Upper lobe of left lung (tissue), 6 donors: ENCODE data around the gene PLXNB1. TPM values are rescaled to one million over a fixed set of nuclear protein-coding genes. Genes with fewer than 3 reads are reported as not detected.
"Not testable (repeated sequence)": the region's sequence is repeated elsewhere in the genome, so short reads cannot be mapped to it uniquely, and the experiment has no call there.

ENCODE experiments used
- ATAC-seq, 2 donors: fragments of 200-7000 bp; cut with Tn5 transposase; one replicate each; pipeline ENCODE4 v1.9.1; 2022; ENCODE audit warnings: mild to moderate bottlenecking in 2 of 2, moderate library complexity in 2 of 2; ENCODE audit not compliant: low FRiP score in 2 of 2
- DNase-seq, 2 donors: peaks; one replicate each; pipeline ENCODE4 v3.0.0-alpha.2; 2019 to 2020
- H3K27ac ChIP-seq, 4 donors: fragments of 200-600 bp; sonication (generic); one replicate each; pipeline ENCODE4 v1.5.1; 2016 to 2019
- H3K27me3 ChIP-seq, 4 donors: fragments of 200-600 bp; sonication (generic); one replicate each; pipeline ENCODE4 v1.5.1; 2017 to 2019
- H3K36me3 ChIP-seq, 4 donors: fragments of 200-600 bp; sonication (generic); one replicate each; pipeline ENCODE4 v1.5.1; 2016 to 2019
- H3K4me1 ChIP-seq, 4 donors: fragments of 200-600 bp; sonication (generic); one replicate each; pipeline ENCODE4 v1.5.1; 2018 to 2019
- H3K4me3 ChIP-seq, 4 donors: fragments of 200-600 bp; sonication (generic); one replicate each; pipeline ENCODE4 v1.5.1; 2017 to 2019; ENCODE audit warnings: mild to moderate bottlenecking in 2 of 4, moderate library complexity in 1 of 4
- H3K9me3 ChIP-seq, 4 donors: fragments of 200-600 bp; sonication (generic); one replicate each; pipeline ENCODE4 v1.5.1; 2018 to 2019
- CTCF ChIP-seq, 6 experiments: fragments of 450-650 bp in 4 of 6; fragments of 200-600 bp in 2 of 6; sonication (generic) in 2 of 6; IDR thresholded peaks; one replicate each; pipeline ENCODE4 v1.5.1; 2016 to 2019; ENCODE audit warnings: antibody characterized with exemption in 6 of 6
- EP300 ChIP-seq, 4 donors: sonication (generic); formaldehyde crosslinking; IDR thresholded peaks; one replicate each; pipeline ENCODE4 v1.5.1; 2017; ENCODE audit warnings: antibody characterized with exemption in 4 of 4, control low read depth in 2 of 4
- POLR2A ChIP-seq, 4 donors: fragments of 450-650 bp; IDR thresholded peaks; one replicate each; pipeline ENCODE4 v1.5.1; 2016 to 2017; ENCODE audit warnings: antibody characterized with exemption in 4 of 4, mild to moderate bottlenecking in 2 of 4
- POLR2AphosphoS5 ChIP-seq, 2 donors: sonication (generic); formaldehyde crosslinking; IDR thresholded peaks; one replicate each; pipeline ENCODE4 v1.5.1; 2017; ENCODE audit warnings: antibody characterized with exemption in 2 of 2
- WGBS, 2 donors: methylation state at CpG; one replicate each; pipeline ENCODE4 v1.1.5; 2017 to 2018; 5-methylcytosine and 5-hydroxymethylcytosine counted together
- total RNA-seq, 6 donors: library from RNA; depleted of rRNA in 4 of 6; stranded (reverse); fragments of >200 nt in 4 of 6; gene quantifications; one replicate each; pipeline versions ENCODE4 v1.1.0 to v1.2.1, GENCODE V29; 2016 to 2021
- donor health status: DM: no; HTN: no; CAD: no; lungs with moderate emphysema.
- donor health status: DM: no; HTN: yes; CAD: no; lungs with severe emphysema.

Gene PLXNB1
- total RNA-seq, 6 donors from 2014 or later = 91.2 to 588 (median 123) TPM

GRCh38 chr3:48475188-48475587 is 45.3 kb upstream of the PLXNB1 start:
- DNase-seq = no peak
- TF ChIP-seq EP300 (IDR thresholded peaks at IDR 0.05) (no peak), POLR2AphosphoS5 (IDR thresholded peaks at IDR 0.05) (no peak), CTCF (IDR thresholded peaks at IDR 0.05) (no peak), POLR2A (IDR thresholded peaks at IDR 0.05) (no peak)
- Histone ChIP-seq H3K4me1 (peaks cover 27 to 38% (median 29%) of the 10 kb centered on the region in 4 donors), H3K4me3 (no peak overlapping the region), H3K9me3 (no peaks in the 10 kb centered on the region), H3K27me3 (no peaks in the 10 kb centered on the region), H3K36me3 (peaks cover 0 to 23% (median 3%) of the 10 kb centered on the region in 4 donors), H3K27ac (peak overlapping the region in 1 of 4 donors; percentile 32)
- whole genome bisulfite sequencing, 2 donors = 83 to 88% methylated on average over 11 of the region's 11 CpGs
- no peak for ATAC-seq

GRCh38 chr3:48474619-48475018 is 44.7 kb upstream of the PLXNB1 start:
- ATAC-seq = no peak
- H3K4me1 ChIP-seq = peaks cover 33 to 44% (median 34%) of the 10 kb centered on the region in 4 donors
- peak overlapping the region in 1 of 4 donors; percentile 32 for H3K27ac ChIP-seq
- 64 to 82% methylated on average over 4 of the region's 4 CpGs for WGBS, 2 donors
- no peak overlapping the region for H3K4me3 ChIP-seq
- no peak for DNase-seq
- TF ChIP-seq POLR2AphosphoS5 (IDR thresholded peaks at IDR 0.05) = no peak
- no peak for TF ChIP-seq CTCF (IDR thresholded peaks at IDR 0.05)
- no peak for TF ChIP-seq EP300 (IDR thresholded peaks at IDR 0.05)
- no peak for TF ChIP-seq POLR2A (IDR thresholded peaks at IDR 0.05)
- peaks cover 0 to 26% (median 5%) of the 10 kb centered on the region in 4 donors for H3K36me3 ChIP-seq
- no peaks in the 10 kb centered on the region for H3K27me3 ChIP-seq
- H3K9me3 ChIP-seq = no peaks in the 10 kb centered on the region

DNA sequence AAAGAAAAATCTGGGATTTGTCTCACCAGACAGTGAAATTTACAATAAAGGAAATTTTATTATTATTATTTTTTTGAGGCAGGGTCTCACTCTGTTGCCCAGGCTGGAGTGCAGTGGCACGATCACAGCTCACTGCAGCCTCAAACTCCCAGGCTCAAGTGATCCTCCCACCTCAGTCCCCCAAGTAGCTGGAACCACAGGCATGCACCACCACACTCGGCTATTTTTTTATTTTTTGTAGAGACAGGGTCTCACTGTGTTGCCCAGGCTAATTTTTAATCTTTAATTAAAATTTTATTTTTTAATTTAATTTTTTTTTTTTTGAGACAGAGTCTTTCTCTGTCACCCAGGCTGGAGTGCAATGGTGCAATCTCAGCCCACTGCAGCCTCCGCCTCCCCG is 44.1 kb upstream of the PLXNB1 start:
- H3K4me1 ChIP-seq = peaks cover 38 to 49% (median 40%) of the 10 kb centered on the region in 4 donors
- ATAC-seq, H3K4me3 ChIP-seq, H3K9me3 ChIP-seq, DNase-seq, H3K27me3 ChIP-seq: not testable (repeated sequence)
- peak overlapping the region in 3 of 4 donors; percentile 97 to 99 (median 98) for H3K27ac ChIP-seq
- H3K36me3 ChIP-seq = peaks cover 0 to 29% (median 11%) of the 10 kb centered on the region in 4 donors
- 94 to 97% methylated on average over 4 of the region's 4 CpGs for WGBS, 2 donors

- Histone ChIP-seq H3K4me3 (peak overlapping the region in 2 of 4 donors; percentile 75 to 77), H3K36me3 (peaks cover 0 to 29% (median 16%) of the 10 kb centered on the region in 4 donors), H3K9me3 (no peaks in the 10 kb centered on the region), H3K27me3 (no peaks in the 10 kb centered on the region), H3K27ac (peak overlapping the region; percentile 97 to 99 (median 98)), H3K4me1 (peaks cover 40 to 51% (median 43%) of the 10 kb centered on the region in 4 donors)
- TF ChIP-seq POLR2AphosphoS5 (IDR thresholded peaks at IDR 0.05) (no peak), EP300 (IDR thresholded peaks at IDR 0.05) (no peak), CTCF (IDR thresholded peaks at IDR 0.05) (no peak), POLR2A (IDR thresholded peaks at IDR 0.05) (no peak)
- ATAC-seq (no peak), DNase-seq (no peak)
- 76 to 78% methylated on average over 5 of the region's 5 CpGs for WGBS, 2 donors
Measured at GRCh38 chr3:48473617-48473952, 43.7 kb upstream of the PLXNB1 start.

DNA sequence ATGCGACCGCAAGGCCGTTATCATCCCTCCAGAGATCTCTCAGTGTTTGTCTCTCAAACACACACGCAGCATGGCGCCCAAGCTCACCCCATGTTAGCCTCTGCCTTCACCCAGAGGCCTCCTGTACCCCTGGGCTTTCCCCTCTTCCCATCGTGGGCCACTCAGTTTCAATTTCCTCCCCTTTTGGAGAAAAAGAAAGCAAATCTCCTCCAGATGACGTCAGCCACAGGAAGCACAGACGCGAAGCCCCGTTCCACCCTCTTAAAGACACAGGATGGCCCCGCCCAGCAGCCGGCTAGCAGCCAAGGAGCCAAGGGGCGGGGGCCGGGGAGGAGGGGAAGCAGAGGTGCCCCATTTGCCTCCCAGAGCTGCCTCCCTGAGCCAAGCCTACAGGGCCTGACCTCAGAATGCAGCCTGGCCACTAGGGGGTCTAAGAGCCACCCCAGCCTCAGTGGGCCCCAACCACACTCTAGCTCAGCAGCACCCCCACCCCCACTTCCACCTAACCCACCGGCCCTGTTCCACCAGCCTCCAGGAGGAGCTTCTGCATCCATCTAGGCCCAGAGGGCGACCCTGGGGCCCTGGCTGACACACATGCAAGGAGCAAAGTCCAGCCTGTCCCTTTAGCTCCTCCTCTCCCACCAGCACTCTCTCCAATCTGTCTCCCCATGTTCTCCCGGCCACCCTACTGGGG is 43.2 kb upstream of the PLXNB1 start:
- Histone ChIP-seq H3K36me3 (peaks cover 0 to 30% (median 21%) of the 10 kb centered on the region in 4 donors), H3K27me3 (no peaks in the 10 kb centered on the region)

More for the DNA sequence above, 43.2 kb upstream of the PLXNB1 start:
- ATAC-seq (peak; percentile 93 to 95), DNase-seq (peak; percentile 96 to 97)
- H3K27ac ChIP-seq = peak overlapping the region; percentile 97 to 99 (median 98)
- H3K4me1 ChIP-seq = peaks cover 45 to 56% (median 48%) of the 10 kb centered on the region in 4 donors
- peak; percentile 91 to 93 for TF ChIP-seq POLR2AphosphoS5 (IDR thresholded peaks at IDR 0.05)
- TF ChIP-seq POLR2A (IDR thresholded peaks at IDR 0.05) = peak in 3 of 4 donors; percentile 61 to 85 (median 74)
- peak; percentile 38 to 70 (median 58) for TF ChIP-seq CTCF (IDR thresholded peaks at IDR 0.05)
- peak in 1 of 4 donors; percentile 15 for TF ChIP-seq EP300 (IDR thresholded peaks at IDR 0.05)
- H3K4me3 ChIP-seq = peak overlapping the region; percentile 72 to 85 (median 76)
- no peaks in the 10 kb centered on the region for H3K9me3 ChIP-seq
- WGBS, 2 donors = 5 to 6% methylated on average over 16 to 17 of the region's 17 CpGs
